Keratinocyte (primary cell): Measurements from ENCODE around the gene SNHG17.

Experiments used
- CTCF ChIP-seq, 3 experiments: IDR thresholded peaks in 1 of 3; conservative IDR thresholded peaks in 1 of 3; optimal IDR thresholded peaks in 1 of 3; 2 replicates in 2 of 3; 3 replicates in 1 of 3; pipeline versions ENCODE3 to v1.5.1; 2011; ENCODE audit warnings: low read length in 3 of 3, mild to moderate bottlenecking in 3 of 3, moderate library complexity in 2 of 3, control low read depth in 1 of 3, inconsistent platforms in 1 of 3; ENCODE audit not compliant: insufficient read depth in 2 of 3; ENCODE audit errors: extremely low read depth in 1 of 3
- EZH2 ChIP-seq: IDR thresholded peaks from one replicate; pipeline ENCODE4 v1.6.1; 2012; ENCODE audit warnings: inconsistent platforms, mild to moderate bottlenecking, low read length, moderate library complexity

GRCh38 chr20:38441916-38442315 lies 6.8 kb upstream of the SNHG17 start:
- TF ChIP-seq CTCF (optimal IDR thresholded peaks at IDR 0.05 in 1 of 3, IDR thresholded peaks at IDR 0.05 in 1 of 3, conservative IDR thresholded peaks at IDR 0.05 in 1 of 3; ENCODE audit: extremely low read depth in 1 of 3, insufficient read depth in 2 of 3, low read length in 3 of 3): no peak
- no peak for TF ChIP-seq EZH2
